HCT116 (cell line): ENCODE measurements around the gene INSYN1. TPM values are rescaled to one million over a fixed set of nuclear protein-coding genes. Genes with fewer than 3 reads are reported as not detected.

Experiments used
- ATAC-seq: fragments of 200-7000 bp; cut with Tn5 transposase; 2 replicates; pipeline ENCODE4 v1.9.1; 2020; ENCODE audit warnings: mild to moderate bottlenecking, moderate library complexity
- BruUV-seq: library from RNA; stranded (reverse); fragments of 400-500 nt; replicated peaks from 2 replicates; lab custom pipeline; 2021; lab: Mats Ljungman, UMichigan
- CTCF ChIA-PET: fragments of 300-600 bp; sonication (Branson Sonifier 250); formaldehyde crosslinking; loops from one replicate; lab custom pipeline; 2021; ENCODE audit warnings: antibody characterized with exemption; lab: Charles Lee
- POLR2A ChIA-PET: fragments of 300-600, 350-600 bp; sonication (Branson Sonifier 250); formaldehyde crosslinking; loops from one replicate; lab custom pipeline; 2021; ENCODE audit warnings: antibody characterized with exemption; lab: Charles Lee
- RAD21 ChIA-PET, 2 experiments: fragments of 300-600 bp; sonication (Branson Sonifier 250); formaldehyde crosslinking; loops; one replicate each; lab custom pipeline; 2023; ENCODE audit warnings: low total read pairs in 2 of 2; ENCODE audit not compliant: uncharacterized antibody in 2 of 2, unreplicated experiment in 2 of 2, low non-redundant PET in 1 of 2; lab: Charles Lee
- DNase-seq: peaks from one replicate; pipeline ENCODE4 v3.0.0-alpha.2; 2010; ENCODE audit warnings: low read depth, low spot score
- H2AFZ ChIP-seq: fragments of 200-600 bp; shearing (Covaris generic), sonication (generic); 2 replicates; pipeline ENCODE4 v1.6.1; 2017; ENCODE audit warnings: low read depth, mixed run types, mixed read lengths, antibody characterized with exemption, low read length; ENCODE audit not compliant: poor library complexity, severe bottlenecking
- H3K27ac ChIP-seq: 2 replicates; pipeline ENCODE4 v1.5.1; 2012; ENCODE audit warnings: low read depth, low read length
- H3K27me3 ChIP-seq: fragments of 200-600 bp; sonication (generic); 2 replicates; pipeline ENCODE4 v1.6.1; 2016; ENCODE audit warnings: mixed run types, low read length, mixed read lengths; ENCODE audit not compliant: insufficient read depth
- H3K36me3 ChIP-seq, 2 experiments: fragments of 200-500 bp in 1 of 2; fragments of 200-600 bp in 1 of 2; sonication (Bioruptor generic) in 1 of 2; sonication (generic) in 1 of 2; 2 replicates each; pipeline versions ENCODE4 v1.5.1 to v1.6.1; 2014 to 2016; ENCODE audit warnings: low read length in 2 of 2, inconsistent platforms in 1 of 2, mixed read lengths in 1 of 2, mixed run types in 1 of 2; ENCODE audit not compliant: insufficient read depth in 2 of 2, control insufficient read depth in 1 of 2
- H3K4me1 ChIP-seq, 2 experiments: fragments of 200-600 bp in 1 of 2; sonication (generic) in 1 of 2; 2 replicates each; pipeline versions ENCODE4 v1.5.1 to v1.6.1; 2012 to 2017; ENCODE audit warnings: low read length in 2 of 2, inconsistent platforms in 1 of 2, mild to moderate bottlenecking in 1 of 2, mixed read lengths in 1 of 2, mixed run types in 1 of 2, moderate library complexity in 1 of 2; ENCODE audit not compliant: insufficient read depth in 2 of 2, control insufficient read depth in 1 of 2
- H3K4me2 ChIP-seq: fragments of 200-600 bp; sonication (generic); 2 replicates; pipeline ENCODE4 v1.6.1; 2017; ENCODE audit warnings: mixed run types, low read length, mixed read lengths
- H3K4me3 ChIP-seq, 2 experiments: fragments of 200-600 bp in 1 of 2; sonication (generic) in 1 of 2; replicated peaks in 1 of 2; 2 replicates each; pipeline ENCODE4 v1.5.1; 2011 to 2016; ENCODE audit warnings: low read length in 2 of 2, control low read depth in 1 of 2, low read depth in 1 of 2, mild to moderate bottlenecking in 1 of 2, mixed read lengths in 1 of 2, mixed run types in 1 of 2
- H3K79me2 ChIP-seq: fragments of 200-600 bp; sonication (generic); 2 replicates; pipeline ENCODE4 v1.6.1; 2017; ENCODE audit warnings: mild to moderate bottlenecking, mixed run types, low read length, moderate library complexity, mixed read lengths; ENCODE audit not compliant: insufficient read depth
- H3K9ac ChIP-seq: fragments of 200-600 bp; sonication (generic); 2 replicates; pipeline ENCODE4 v1.6.1; 2016; ENCODE audit warnings: low read length, mixed read lengths
- H3K9me2 ChIP-seq: fragments of 200-600 bp; sonication (generic), shearing (Covaris generic); 2 replicates; pipeline ENCODE4 v1.6.1; 2017; ENCODE audit warnings: mixed run types, mild to moderate bottlenecking, moderate library complexity; ENCODE audit not compliant: insufficient read depth
- H3K9me3 ChIP-seq, 2 experiments: fragments of 200-500 bp in 1 of 2; fragments of 200-600 bp in 1 of 2; sonication (Bioruptor generic) in 1 of 2; sonication (generic) in 1 of 2; 2 replicates each; pipeline ENCODE4 v1.6.1; 2014 to 2017; ENCODE audit warnings: low read length in 2 of 2, mixed read lengths in 2 of 2, inconsistent platforms in 1 of 2, low read depth in 1 of 2, mild to moderate bottlenecking in 1 of 2, mixed run types in 1 of 2, moderate library complexity in 1 of 2; ENCODE audit not compliant: control insufficient read depth in 1 of 2, insufficient read depth in 1 of 2
- H4K20me1 ChIP-seq: fragments of 200-600 bp; sonication (generic), shearing (Covaris generic); 2 replicates; pipeline ENCODE4 v1.6.1; 2017; ENCODE audit warnings: mixed run types, mild to moderate bottlenecking, moderate library complexity; ENCODE audit not compliant: insufficient read depth
- CEBPB ChIP-seq: IDR thresholded peaks from 2 replicates; pipeline ENCODE4 v1.6.1; 2012; ENCODE audit warnings: low read depth
- CTCF ChIP-seq, 3 experiments: fragments of 200-600 bp in 1 of 3; sonication (generic) in 1 of 3; IDR thresholded peaks in 2 of 3; conservative IDR thresholded peaks in 1 of 3; 2 replicates each; pipeline ENCODE4 v1.5.1; 2012 to 2017; ENCODE audit warnings: low read depth in 2 of 3, low read length in 2 of 3, antibody characterized with exemption in 1 of 3, borderline replicate concordance in 1 of 3, control low read depth in 1 of 3, mild to moderate bottlenecking in 1 of 3, mixed read lengths in 1 of 3, mixed run types in 1 of 3, moderate library complexity in 1 of 3; ENCODE audit not compliant: insufficient read depth in 1 of 3
- EGR1 ChIP-seq: IDR thresholded peaks from 2 replicates; pipeline ENCODE4 v1.6.1; 2012; ENCODE audit warnings: low read depth
- EZH2 ChIP-seq: fragments of 200-600 bp; sonication (generic); IDR thresholded peaks from 2 replicates; pipeline ENCODE4 v1.6.1; 2017; ENCODE audit warnings: antibody characterized with exemption, mixed run types
- EZH2phosphoT487 ChIP-seq: fragments of 200-600 bp; IDR thresholded peaks from 2 replicates; pipeline ENCODE4 v1.6.1; 2018; ENCODE audit warnings: antibody characterized with exemption, borderline replicate concordance
- FOSL1 ChIP-seq: IDR thresholded peaks from 2 replicates; pipeline ENCODE4 v1.6.1; 2012; ENCODE audit warnings: low read depth
- JUND ChIP-seq: IDR thresholded peaks from 2 replicates; pipeline ENCODE4 v1.6.1; 2012
- POLR2A ChIP-seq: IDR thresholded peaks from 2 replicates; pipeline ENCODE4 v1.7.0; 2011; ENCODE audit warnings: borderline replicate concordance; ENCODE audit not compliant: insufficient read depth, insufficient read length; ENCODE audit errors: extremely low read depth
- RAD21 ChIP-seq: IDR thresholded peaks from 2 replicates; pipeline ENCODE4 v1.6.1; 2012; ENCODE audit warnings: low read depth, mild to moderate bottlenecking
- SIN3A ChIP-seq: IDR thresholded peaks from 2 replicates; pipeline ENCODE4 v1.6.1; 2012; ENCODE audit warnings: low read depth
- SRF ChIP-seq: IDR thresholded peaks from 2 replicates; pipeline ENCODE4 v1.6.1; 2012; ENCODE audit warnings: low read depth
- TCF7L2 ChIP-seq: IDR thresholded peaks from 2 replicates; pipeline ENCODE4 v1.7.0; 2011; ENCODE audit warnings: borderline replicate concordance, inconsistent platforms; ENCODE audit not compliant: insufficient read depth, insufficient read length; ENCODE audit errors: extremely low read depth
- YY1 ChIP-seq: IDR thresholded peaks from 2 replicates; pipeline ENCODE4 v1.6.1; 2011; ENCODE audit warnings: low read length, low read depth, moderate library complexity, mild to moderate bottlenecking; ENCODE audit not compliant: insufficient replicate concordance; ENCODE audit errors: extremely low read depth
- ZFX ChIP-seq: fragments of 450-650 bp; IDR thresholded peaks from 2 replicates; pipeline ENCODE4 v1.6.1; 2017
- ZNF274 ChIP-seq: fragments of 200-500 bp; sonication (Bioruptor generic); IDR thresholded peaks from 2 replicates; pipeline ENCODE4 v1.6.1; 2014; ENCODE audit warnings: mild to moderate bottlenecking, low read depth, low read length, inconsistent platforms
- intact Hi-C: fragments of 100-400 bp; cut with micrococcal nuclease; formaldehyde crosslinking; loops from 2 replicates; pipeline ENCODE4 v1.10.0; 2022
- total RNA-seq: library from RNA; stranded (reverse); gene quantifications from one replicate; pipeline ENCODE4 v1.2.1, GENCODE V29; 2021; ENCODE audit not compliant: unreplicated experiment
- TF ChIP-seq, protein P1 (sequence below): IDR thresholded peaks from 2 replicates; pipeline ENCODE4 v1.6.1; 2012
- TF ChIP-seq, protein P2 (sequence below): IDR thresholded peaks from 2 replicates; pipeline ENCODE4 v1.6.1; 2012; ENCODE audit warnings: low read depth
- TF ChIP-seq, protein P3 (sequence below): IDR thresholded peaks from 2 replicates; pipeline ENCODE4 v1.6.1; 2011; ENCODE audit warnings: mild to moderate bottlenecking, low read length, moderate library complexity; ENCODE audit not compliant: insufficient replicate concordance; ENCODE audit errors: extremely low read depth
- TF ChIP-seq, protein P4 (sequence below): IDR thresholded peaks from 2 replicates; pipeline ENCODE4 v1.6.1; 2012

The INSYN1 gene
- total RNA-seq, 1 experiment from 2014 or later = 2.0 TPM

GRCh38 chr15:73760330-73761329, 7.5 kb upstream of the INSYN1 start:
- RAD21 ChIA-PET = no interaction called here
- H3K4me3 ChIP-seq = no peak overlapping the region
- no peaks in the 10 kb centered on the region for H3K9me2 ChIP-seq
- H3K36me3 ChIP-seq = no peaks in the 10 kb centered on the region
- POLR2A ChIA-PET = no interaction called here
- no peak overlapping the region for H3K4me2 ChIP-seq
- no peaks in the 10 kb centered on the region for H4K20me1 ChIP-seq
- H3K27me3 ChIP-seq = peaks cover 47% of the 10 kb centered on the region
- intact Hi-C loops = no loop called here
- no peaks in the 10 kb centered on the region for H3K79me2 ChIP-seq
- no peak overlapping the region for H2AFZ ChIP-seq
- BruUV-seq = no TSS peak
- H3K9ac ChIP-seq = no peak overlapping the region
- CTCF ChIA-PET = no interaction called here
- ATAC-seq (no peak), DNase-seq (no peak)
- no peaks in the 10 kb centered on the region for H3K4me1 ChIP-seq
- H3K27ac ChIP-seq = no peak overlapping the region
- H3K9me3 ChIP-seq = no peaks in the 10 kb centered on the region
- TF ChIP-seq ZNF274 (no peak), EZH2phosphoT487 (no peak), EZH2 (no peak), FOSL1 (no peak), ZFX (no peak), EGR1 (no peak), SRF (no peak), RAD21 (no peak), SIN3A (no peak), CEBPB (no peak), POLR2A (no peak), TCF7L2 (no peak), YY1 (no peak), JUND (no peak), CTCF (IDR thresholded peaks at IDR 0.05 in 2 of 3, conservative IDR thresholded peaks at IDR 0.05 in 1 of 3; ENCODE audit: borderline replicate concordance in 1 of 3, insufficient read depth in 1 of 3, low read depth in 2 of 3, low read length in 2 of 3) (no peak)
- TF ChIP-seq, protein P1, sequence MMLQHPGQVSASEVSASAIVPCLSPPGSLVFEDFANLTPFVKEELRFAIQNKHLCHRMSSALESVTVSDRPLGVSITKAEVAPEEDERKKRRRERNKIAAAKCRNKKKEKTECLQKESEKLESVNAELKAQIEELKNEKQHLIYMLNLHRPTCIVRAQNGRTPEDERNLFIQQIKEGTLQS = no peak
- TF ChIP-seq, protein P2, sequence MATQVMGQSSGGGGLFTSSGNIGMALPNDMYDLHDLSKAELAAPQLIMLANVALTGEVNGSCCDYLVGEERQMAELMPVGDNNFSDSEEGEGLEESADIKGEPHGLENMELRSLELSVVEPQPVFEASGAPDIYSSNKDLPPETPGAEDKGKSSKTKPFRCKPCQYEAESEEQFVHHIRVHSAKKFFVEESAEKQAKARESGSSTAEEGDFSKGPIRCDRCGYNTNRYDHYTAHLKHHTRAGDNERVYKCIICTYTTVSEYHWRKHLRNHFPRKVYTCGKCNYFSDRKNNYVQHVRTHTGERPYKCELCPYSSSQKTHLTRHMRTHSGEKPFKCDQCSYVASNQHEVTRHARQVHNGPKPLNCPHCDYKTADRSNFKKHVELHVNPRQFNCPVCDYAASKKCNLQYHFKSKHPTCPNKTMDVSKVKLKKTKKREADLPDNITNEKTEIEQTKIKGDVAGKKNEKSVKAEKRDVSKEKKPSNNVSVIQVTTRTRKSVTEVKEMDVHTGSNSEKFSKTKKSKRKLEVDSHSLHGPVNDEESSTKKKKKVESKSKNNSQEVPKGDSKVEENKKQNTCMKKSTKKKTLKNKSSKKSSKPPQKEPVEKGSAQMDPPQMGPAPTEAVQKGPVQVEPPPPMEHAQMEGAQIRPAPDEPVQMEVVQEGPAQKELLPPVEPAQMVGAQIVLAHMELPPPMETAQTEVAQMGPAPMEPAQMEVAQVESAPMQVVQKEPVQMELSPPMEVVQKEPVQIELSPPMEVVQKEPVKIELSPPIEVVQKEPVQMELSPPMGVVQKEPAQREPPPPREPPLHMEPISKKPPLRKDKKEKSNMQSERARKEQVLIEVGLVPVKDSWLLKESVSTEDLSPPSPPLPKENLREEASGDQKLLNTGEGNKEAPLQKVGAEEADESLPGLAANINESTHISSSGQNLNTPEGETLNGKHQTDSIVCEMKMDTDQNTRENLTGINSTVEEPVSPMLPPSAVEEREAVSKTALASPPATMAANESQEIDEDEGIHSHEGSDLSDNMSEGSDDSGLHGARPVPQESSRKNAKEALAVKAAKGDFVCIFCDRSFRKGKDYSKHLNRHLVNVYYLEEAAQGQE = no peak
- TF ChIP-seq, protein P3, sequence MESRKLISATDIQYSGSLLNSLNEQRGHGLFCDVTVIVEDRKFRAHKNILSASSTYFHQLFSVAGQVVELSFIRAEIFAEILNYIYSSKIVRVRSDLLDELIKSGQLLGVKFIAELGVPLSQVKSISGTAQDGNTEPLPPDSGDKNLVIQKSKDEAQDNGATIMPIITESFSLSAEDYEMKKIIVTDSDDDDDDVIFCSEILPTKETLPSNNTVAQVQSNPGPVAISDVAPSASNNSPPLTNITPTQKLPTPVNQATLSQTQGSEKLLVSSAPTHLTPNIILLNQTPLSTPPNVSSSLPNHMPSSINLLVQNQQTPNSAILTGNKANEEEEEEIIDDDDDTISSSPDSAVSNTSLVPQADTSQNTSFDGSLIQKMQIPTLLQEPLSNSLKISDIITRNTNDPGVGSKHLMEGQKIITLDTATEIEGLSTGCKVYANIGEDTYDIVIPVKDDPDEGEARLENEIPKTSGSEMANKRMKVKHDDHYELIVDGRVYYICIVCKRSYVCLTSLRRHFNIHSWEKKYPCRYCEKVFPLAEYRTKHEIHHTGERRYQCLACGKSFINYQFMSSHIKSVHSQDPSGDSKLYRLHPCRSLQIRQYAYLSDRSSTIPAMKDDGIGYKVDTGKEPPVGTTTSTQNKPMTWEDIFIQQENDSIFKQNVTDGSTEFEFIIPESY = no peak
- TF ChIP-seq, protein P4, sequence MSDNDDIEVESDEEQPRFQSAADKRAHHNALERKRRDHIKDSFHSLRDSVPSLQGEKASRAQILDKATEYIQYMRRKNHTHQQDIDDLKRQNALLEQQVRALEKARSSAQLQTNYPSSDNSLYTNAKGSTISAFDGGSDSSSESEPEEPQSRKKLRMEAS = no peak
